HG03432 (cell line): ENCODE data around the gene SPEG.

Experiments used
- ATAC-seq: cut with Tn5 transposase; IDR thresholded peaks from one replicate; pipeline ENCODE4 v1.9.1; 2021; ENCODE audit warnings: mild to moderate bottlenecking, moderate library complexity; ENCODE audit not compliant: unreplicated experiment

Gene SPEG

GRCh38 chr2:219422952-219423534, 11.6 kb upstream of the SPEG start:
- no peak for ATAC-seq

GRCh38 chr2:219423652-219424377, 10.8 kb upstream of the SPEG start:
- no peak for ATAC-seq

- no peak for ATAC-seq
Measured at GRCh38 chr2:219425238-219426067, 9.2 kb upstream of the SPEG start.

GRCh38 chr2:219426068-219426443, 8.6 kb upstream of the SPEG start:
- no peak for ATAC-seq

GRCh38 chr2:219426534-219427136, 8.0 kb upstream of the SPEG start:
- no peak for ATAC-seq

DNA sequence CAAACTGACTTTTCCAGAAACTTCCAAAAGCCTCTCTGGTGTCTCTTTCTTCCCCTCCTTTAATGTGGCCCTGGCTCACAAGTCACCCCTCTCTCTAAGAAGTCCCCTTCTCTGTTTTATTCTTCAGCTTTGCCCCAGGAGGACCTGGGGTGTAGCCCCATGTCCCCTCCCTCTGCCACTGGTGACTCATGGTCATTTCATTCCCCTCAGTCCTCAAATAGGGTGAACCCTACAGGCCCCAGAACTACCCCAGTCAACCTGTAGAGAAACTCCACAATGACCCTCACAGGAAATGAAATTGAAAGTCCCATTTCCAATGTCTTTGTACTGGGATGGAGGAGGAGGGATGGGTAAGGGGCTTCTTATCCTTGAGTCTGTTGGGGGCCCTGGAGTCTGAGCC, 6.2 kb upstream of the SPEG start:
- no peak for ATAC-seq

DNA sequence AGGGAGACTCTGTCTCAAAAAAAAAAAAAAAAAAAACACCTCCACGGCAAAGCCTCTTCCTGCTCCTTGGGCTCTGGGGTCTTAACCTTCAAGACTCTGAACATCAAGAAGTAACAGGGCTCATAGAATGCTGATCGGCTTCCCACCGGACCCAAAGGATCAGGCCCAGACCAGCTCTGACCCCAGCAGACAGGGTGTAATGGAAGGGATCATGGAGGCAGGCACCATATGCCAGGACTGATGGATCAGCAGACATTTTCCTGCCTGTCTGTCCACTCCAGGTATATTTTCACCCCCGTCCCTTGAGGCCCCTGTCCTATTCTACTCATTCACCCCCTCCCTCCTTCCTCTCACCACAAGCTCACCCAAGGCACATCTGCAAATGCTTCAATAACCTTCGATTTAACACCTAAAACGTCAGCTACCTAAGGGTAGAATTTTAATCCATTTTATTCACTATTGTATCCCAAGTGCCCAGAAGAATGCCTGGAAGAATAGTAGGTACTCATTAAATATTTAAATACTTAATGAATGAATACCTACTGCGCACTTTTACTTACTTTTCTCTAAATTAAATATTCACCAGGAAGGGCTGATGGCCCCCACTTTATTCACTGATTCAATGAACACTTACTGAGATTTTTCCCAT, 4.6 kb upstream of the SPEG start:
- ATAC-seq: no peak

DNA sequence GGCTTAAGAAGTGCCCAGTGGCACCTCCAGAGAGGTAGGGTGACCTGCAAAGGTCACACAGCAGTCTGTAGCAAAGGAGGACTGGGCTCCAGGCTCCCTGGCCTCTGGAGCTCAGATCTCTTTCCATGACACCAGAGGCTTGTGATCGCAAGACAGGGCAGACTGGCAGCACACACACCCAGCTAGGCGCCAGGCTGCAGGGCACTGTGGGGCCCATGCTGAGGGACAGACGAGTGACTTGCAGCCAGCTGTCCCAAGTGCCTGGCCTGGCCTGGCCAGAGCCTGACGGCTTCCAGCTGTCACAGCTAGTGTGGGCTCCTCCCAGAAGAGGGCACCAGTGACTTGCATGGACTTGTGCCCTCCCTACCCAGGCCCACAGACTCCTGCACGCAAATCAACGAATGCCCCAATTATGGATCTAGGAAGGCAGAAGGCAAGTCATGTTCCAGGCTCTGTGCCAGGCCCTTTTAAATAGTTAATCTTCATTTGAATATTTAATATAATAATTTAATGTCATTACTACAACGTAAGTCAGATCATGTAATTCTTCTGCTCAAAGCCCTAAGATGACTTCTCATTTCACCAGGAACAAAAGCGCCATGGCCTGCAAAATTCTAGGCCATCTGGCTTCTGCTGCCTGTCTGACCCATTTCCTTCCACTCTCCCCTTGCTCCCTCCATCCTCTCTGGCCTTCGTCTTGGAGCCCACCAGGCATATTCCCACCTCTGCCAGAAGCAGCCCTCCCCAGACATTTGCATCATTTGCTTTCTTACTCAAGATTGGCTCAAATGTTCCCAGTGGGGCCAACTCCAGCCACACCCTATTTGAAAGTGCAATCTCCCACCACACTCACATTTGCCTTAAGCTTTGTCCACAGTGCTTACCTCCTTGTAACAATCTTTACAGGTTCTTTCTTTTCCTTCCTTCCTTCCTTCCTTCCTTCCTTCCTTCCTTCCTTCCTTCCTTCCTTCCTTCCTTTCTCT, 3.7 kb upstream of the SPEG start:
- ATAC-seq: no peak

DNA sequence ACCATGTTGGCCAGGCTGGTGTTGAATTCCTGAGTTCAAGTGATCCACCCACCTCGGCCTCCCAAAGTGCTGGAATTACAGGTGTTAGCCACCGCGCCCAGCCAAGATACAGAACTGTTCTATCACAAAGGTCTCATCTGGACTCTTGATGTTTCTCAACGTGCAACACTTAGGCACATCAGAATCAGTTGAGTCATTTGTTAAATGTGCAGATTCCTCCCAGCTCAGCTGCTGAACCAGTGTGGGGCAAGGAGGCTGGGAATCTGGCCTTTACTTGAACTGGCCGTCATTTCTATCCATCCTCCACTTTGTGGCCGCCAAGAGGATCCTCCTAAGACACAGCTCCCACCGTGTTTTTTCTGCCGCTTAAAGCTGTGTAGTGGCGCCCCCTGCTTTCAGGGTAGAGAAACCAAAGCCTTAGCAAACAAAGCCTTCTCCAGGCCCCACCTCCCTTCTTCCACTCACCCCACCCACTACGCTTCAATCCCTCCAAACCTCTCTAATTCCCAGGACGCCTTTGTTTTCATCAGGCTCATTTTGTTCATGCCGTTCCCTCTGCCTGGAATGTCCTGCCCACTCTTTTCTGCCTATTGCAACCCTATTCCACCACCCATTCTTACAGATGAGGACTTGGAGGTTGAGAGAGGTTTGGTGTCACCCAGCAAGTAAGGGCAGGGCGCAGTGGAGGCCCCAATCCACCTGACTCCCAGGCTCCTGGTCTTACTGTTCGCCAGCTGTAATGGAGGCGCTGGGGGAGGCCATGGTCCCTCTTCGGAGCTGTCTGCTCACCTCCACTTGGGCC, 776 bp upstream of the SPEG start:
- no peak for ATAC-seq

DNA sequence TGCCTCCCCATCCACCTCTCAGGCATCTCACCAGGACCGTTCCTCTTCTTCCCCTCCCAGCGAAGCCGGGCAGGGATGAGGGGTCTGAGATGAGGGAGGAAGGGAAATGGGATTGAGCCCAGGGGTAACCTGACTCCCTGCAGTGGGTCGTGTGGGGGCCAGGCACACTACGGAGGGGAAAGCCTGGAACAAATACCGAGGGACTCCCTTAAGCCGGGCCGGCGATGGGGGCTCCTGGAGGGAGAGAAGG, 250 bp upstream of the SPEG start:
- ATAC-seq: no peak

GRCh38 chr2:219435701-219436100, 1.1 kb downstream of the SPEG start:
- no peak for ATAC-seq

DNA sequence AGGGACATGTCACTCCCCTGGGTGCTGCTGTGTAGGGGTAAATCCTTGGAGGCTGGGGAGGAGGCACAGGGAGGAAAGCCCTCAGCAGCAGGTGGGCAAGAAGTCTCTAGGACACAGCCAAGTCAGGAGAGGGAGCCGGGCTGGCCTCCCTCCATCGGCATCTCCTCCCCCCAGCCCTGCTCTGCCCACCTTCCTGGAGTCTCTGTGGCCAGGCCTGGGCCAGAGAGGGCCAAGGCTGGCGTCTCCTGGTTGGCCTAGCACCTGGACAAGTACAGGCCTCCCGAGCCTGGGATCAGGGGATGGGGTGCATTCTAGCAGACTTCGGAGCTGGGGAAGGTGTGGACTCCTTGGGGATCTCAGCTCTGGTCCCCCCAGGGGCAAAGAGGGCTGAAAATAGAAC, 1.8 kb downstream of the SPEG start:
- ATAC-seq: no peak

DNA sequence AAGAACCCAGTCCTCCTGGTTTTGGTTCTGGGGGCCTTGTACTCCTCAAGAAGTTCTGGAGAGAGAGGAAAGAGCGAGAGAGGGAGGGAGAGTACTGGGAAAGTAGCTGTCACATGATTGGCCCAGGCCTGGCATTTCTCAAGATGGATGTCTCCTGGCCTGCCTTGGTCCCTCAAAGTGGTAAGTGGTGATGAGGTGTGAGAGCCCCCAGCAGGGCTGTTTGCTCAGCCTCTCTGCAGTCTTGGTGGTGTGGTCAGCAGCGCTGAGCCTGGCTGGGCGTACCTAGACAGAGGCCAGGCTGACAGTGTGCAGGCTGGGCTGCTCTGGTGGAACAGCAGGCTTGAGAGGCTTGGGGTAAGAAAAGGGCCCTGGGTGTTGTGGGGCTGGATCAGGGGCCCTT, 2.5 kb downstream of the SPEG start:
- no peak for ATAC-seq

DNA sequence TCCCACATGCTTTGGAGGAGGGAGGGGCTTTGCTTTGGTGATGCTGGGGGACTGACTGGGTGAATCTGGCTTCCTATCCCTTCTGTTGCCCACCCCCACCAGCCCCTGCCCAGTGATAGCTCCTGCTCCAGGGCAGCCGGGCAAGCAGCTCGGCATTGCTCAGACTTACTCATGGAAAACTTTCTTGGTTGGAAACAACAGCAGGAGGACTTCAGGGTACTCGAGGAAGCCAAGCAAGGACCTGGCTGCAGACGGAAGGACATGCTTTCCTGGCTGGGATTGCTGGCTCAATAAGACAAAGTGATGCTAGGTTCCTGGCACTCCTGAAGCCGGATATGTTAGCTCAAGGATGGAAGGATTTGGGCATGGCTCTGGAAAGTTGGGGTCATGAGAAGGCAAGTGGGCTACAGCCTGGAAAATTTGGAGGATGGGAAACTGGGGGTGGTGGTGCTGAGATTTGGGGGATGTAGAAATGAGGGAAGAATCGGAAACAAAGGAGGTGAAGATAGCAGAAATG, 3.1 kb downstream of the SPEG start:
- ATAC-seq: no peak

GRCh38 chr2:219438453-219438852, 3.8 kb downstream of the SPEG start:
- no peak for ATAC-seq

DNA sequence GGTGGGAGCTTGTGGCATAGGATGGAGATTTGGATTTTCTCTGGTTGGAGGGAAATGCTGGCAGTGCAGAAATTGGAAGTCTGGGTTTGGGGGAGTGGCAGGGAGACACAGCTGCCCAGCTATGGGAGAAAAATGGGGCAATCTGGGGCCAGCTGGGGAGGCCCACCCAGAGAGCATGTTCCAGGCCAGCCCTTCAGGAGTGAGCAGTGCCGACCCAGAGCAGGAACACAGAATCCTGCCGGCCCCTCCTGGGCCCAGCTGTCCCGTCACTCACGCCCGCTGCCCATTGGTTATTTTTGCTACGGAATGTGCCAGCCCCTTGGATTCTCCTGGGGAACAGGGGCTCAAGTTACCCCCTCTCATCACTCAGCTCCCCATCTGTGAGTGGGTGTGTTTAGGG, 4.9 kb downstream of the SPEG start:
- no peak for ATAC-seq

DNA sequence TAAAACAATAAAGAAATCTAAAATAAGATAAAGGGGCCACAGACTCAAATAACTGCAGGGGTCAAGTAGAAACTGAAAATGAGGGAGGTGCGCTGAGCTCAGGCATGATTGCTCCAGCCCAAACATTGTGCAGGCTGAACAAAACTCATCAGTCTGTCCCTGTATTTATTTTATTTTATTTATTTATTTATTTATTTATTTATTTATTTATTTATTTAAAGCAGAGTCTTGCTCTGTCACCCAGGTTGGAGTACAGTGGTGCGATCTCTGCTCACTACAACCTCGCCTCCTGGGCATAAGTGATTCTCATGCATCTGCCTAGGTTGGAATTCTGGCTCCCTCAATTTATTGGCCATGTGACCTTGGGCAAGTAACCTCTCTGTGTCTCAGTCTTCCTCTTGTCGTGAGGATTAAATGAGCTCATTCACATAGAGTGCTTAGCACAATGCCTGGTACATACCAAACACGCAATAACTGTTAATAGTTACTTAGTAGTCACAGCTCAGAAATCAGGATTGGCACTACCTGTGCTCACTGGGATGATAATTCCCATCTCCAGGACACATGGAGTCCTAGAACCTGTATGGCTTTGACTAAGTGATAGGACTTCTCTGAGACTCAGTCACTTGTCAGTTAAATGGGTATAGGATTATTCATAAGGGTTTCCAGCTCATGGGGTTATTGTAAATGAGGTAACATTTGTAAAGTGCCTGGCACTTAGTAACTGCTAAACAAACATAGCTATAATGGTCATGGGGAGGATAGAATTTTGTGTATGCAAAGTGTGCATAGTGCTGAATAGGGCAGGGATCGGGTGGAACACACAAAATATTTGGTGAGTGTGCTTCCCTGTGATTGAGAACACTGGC, 6.0 kb downstream of the SPEG start:
- ATAC-seq: no peak
